H9 (cell line): ENCODE results near the gene PTTG1IP. TPM values are rescaled to one million over a fixed set of nuclear protein-coding genes. Genes with fewer than 3 reads are reported as not detected.

Source experiments
- DNase-seq: peaks from one replicate; pipeline ENCODE4 v3.0.0-alpha.2; 2017
- H2AFZ ChIP-seq: one replicate; pipeline ENCODE4 v1.6.1; 2013; ENCODE audit warnings: mild to moderate bottlenecking, low read length, control low read depth, moderate library complexity
- H2AK5ac ChIP-seq: 2 replicates; pipeline ENCODE4 v1.6.1; 2013; ENCODE audit warnings: low read length, control low read depth, mixed read lengths; ENCODE audit not compliant: insufficient read length
- H2BK120ac ChIP-seq: one replicate; pipeline ENCODE4 v1.6.1; 2013; ENCODE audit warnings: low read depth, mild to moderate bottlenecking, low read length, control low read depth, inconsistent platforms; ENCODE audit not compliant: poor library complexity, severe bottlenecking
- H2BK12ac ChIP-seq: 2 replicates; pipeline ENCODE4 v1.6.1; 2013; ENCODE audit warnings: low read length, control low read depth, mixed read lengths, low read depth; ENCODE audit not compliant: insufficient read length
- H2BK15ac ChIP-seq: 2 replicates; pipeline ENCODE4 v1.6.1; 2013; ENCODE audit warnings: low read depth, low read length, control low read depth
- H2BK20ac ChIP-seq: one replicate; pipeline ENCODE4 v1.6.1; 2013; ENCODE audit warnings: low read depth, mild to moderate bottlenecking, low read length, control low read depth, inconsistent platforms; ENCODE audit not compliant: poor library complexity, severe bottlenecking
- H2BK5ac ChIP-seq: 2 replicates; pipeline ENCODE4 v1.6.1; 2013; ENCODE audit warnings: low read length, control low read depth, mixed read lengths; ENCODE audit not compliant: insufficient read length
- H3K14ac ChIP-seq: 2 replicates; pipeline ENCODE4 v1.6.1; 2013; ENCODE audit warnings: low read length, control low read depth; ENCODE audit not compliant: insufficient read depth
- H3K18ac ChIP-seq: 2 replicates; pipeline ENCODE4 v1.6.1; 2013; ENCODE audit warnings: low read depth, mild to moderate bottlenecking, mixed read lengths, low read length, control low read depth; ENCODE audit not compliant: insufficient read length
- H3K23ac ChIP-seq: 2 replicates; pipeline ENCODE4 v1.6.1; 2013; ENCODE audit warnings: low read length, control low read depth, mixed read lengths, low read depth; ENCODE audit not compliant: insufficient read length
- H3K23me2 ChIP-seq: 2 replicates; pipeline ENCODE4 v1.6.1; 2013; ENCODE audit warnings: low read depth, mild to moderate bottlenecking, mixed read lengths, low read length, control low read depth; ENCODE audit not compliant: insufficient read length, poor library complexity, severe bottlenecking
- H3K27ac ChIP-seq: 2 replicates; pipeline ENCODE4 v1.5.1; 2013; ENCODE audit warnings: low read length, control low read depth, mixed read lengths, low read depth; ENCODE audit not compliant: insufficient read length
- H3K27me3 ChIP-seq: 2 replicates; pipeline ENCODE4 v1.6.1; 2013; ENCODE audit warnings: low read length, control low read depth, inconsistent platforms; ENCODE audit not compliant: insufficient read depth
- H3K4ac ChIP-seq: 2 replicates; pipeline ENCODE4 v1.6.1; 2013; ENCODE audit warnings: low read depth, mild to moderate bottlenecking, control low read depth, inconsistent platforms, low read length, moderate library complexity
- H3K4me1 ChIP-seq: 2 replicates; pipeline ENCODE4 v1.6.1; 2013; ENCODE audit warnings: low read length, control low read depth, inconsistent platforms; ENCODE audit not compliant: insufficient read depth
- H3K4me2 ChIP-seq: 2 replicates; pipeline ENCODE4 v1.6.1; 2013; ENCODE audit warnings: low read length, control low read depth, mixed read lengths; ENCODE audit not compliant: insufficient read length, insufficient read depth
- H3K56ac ChIP-seq: 2 replicates; pipeline ENCODE4 v1.6.1; 2013; ENCODE audit warnings: low read depth, mild to moderate bottlenecking, mixed read lengths, low read length, control low read depth; ENCODE audit not compliant: insufficient read length
- H3K79me1 ChIP-seq: 2 replicates; pipeline ENCODE4 v1.6.1; 2013; ENCODE audit warnings: low read depth, mild to moderate bottlenecking, moderate library complexity, low read length, control low read depth, inconsistent platforms; ENCODE audit not compliant: insufficient read depth, poor library complexity, severe bottlenecking
- H3K79me2 ChIP-seq: 2 replicates; pipeline ENCODE4 v1.6.1; 2013; ENCODE audit warnings: low read length, control low read depth, inconsistent platforms; ENCODE audit not compliant: insufficient read depth
- H3K9ac ChIP-seq: 2 replicates; pipeline ENCODE4 v1.6.1; 2013; ENCODE audit warnings: low read length, control low read depth, mixed read lengths; ENCODE audit not compliant: insufficient read length; ENCODE audit errors: extremely low read depth
- H3K9me3 ChIP-seq: one replicate; pipeline ENCODE4 v1.6.1; 2013; ENCODE audit warnings: low read depth, low read length, inconsistent platforms; ENCODE audit not compliant: control insufficient read depth
- H3T11ph ChIP-seq: one replicate; pipeline ENCODE4 v1.6.1; 2013; ENCODE audit warnings: mild to moderate bottlenecking, low read length, control low read depth, inconsistent platforms
- H4K20me1 ChIP-seq: one replicate; pipeline ENCODE4 v1.6.1; 2013; ENCODE audit not compliant: control insufficient read depth, insufficient read length, insufficient read depth
- H4K5ac ChIP-seq: 2 replicates; pipeline ENCODE4 v1.6.1; 2013; ENCODE audit warnings: low read depth, mild to moderate bottlenecking, mixed read lengths, low read length, control low read depth; ENCODE audit not compliant: insufficient read length
- H4K8ac ChIP-seq: replicated peaks from 2 replicates; pipeline ENCODE4 v1.6.1; 2013; ENCODE audit warnings: low read length, control low read depth, mixed read lengths, low read depth; ENCODE audit not compliant: insufficient read length
- H4K91ac ChIP-seq: 2 replicates; pipeline ENCODE4 v1.6.1; 2013; ENCODE audit warnings: low read depth, mild to moderate bottlenecking, moderate library complexity, mixed read lengths, low read length, control low read depth; ENCODE audit not compliant: insufficient read length
- H3K27ac Mint-ChIP-seq, 3 experiments: 2 replicates in 2 of 3; 3 replicates in 1 of 3; pipeline ENCODE4 v1.8.0; 2020 to 2021; ENCODE audit warnings: mixed read lengths in 3 of 3, mild to moderate bottlenecking in 1 of 3, moderate library complexity in 1 of 3
- H3K27me3 Mint-ChIP-seq: 2 replicates; pipeline ENCODE4 v1.8.0; 2021; ENCODE audit warnings: low read depth, mild to moderate bottlenecking, moderate library complexity, mixed read lengths
- H3K36me3 Mint-ChIP-seq, 3 experiments: 2 replicates in 2 of 3; 3 replicates in 1 of 3; pipeline ENCODE4 v1.8.0; 2020 to 2021; ENCODE audit warnings: low read depth in 3 of 3, mixed read lengths in 3 of 3; ENCODE audit not compliant: insufficient read depth in 1 of 3
- H3K4me1 Mint-ChIP-seq, 2 experiments: 2 replicates each; pipeline ENCODE4 v1.8.0; 2020; ENCODE audit warnings: mixed read lengths in 2 of 2
- H3K4me3 Mint-ChIP-seq, 2 experiments: 2 replicates in 1 of 2; 3 replicates in 1 of 2; pipeline ENCODE4 v1.8.0; 2020 to 2021; ENCODE audit warnings: mild to moderate bottlenecking in 2 of 2, mixed read lengths in 2 of 2, moderate library complexity in 1 of 2
- H3K9me3 Mint-ChIP-seq, 2 experiments: 2 replicates in 1 of 2; 3 replicates in 1 of 2; pipeline ENCODE4 v1.8.0; 2020; ENCODE audit warnings: mild to moderate bottlenecking in 2 of 2, mixed read lengths in 2 of 2, moderate library complexity in 1 of 2
- CTCF ChIP-seq: fragments of 200-600 bp; sonication (generic); conservative IDR thresholded peaks from 3 replicates; pipeline ENCODE4 v1.8.0; 2021; ENCODE audit warnings: antibody characterized with exemption, mild to moderate bottlenecking
- WGBS: extraction: QIAGEN DNeasy Blood & Tissue Kit; methylation state at CpG from one replicate; pipeline ENCODE4 v1.1.7; 2013; ENCODE audit warnings: missing lambda C conversion rate, low lambda C conversion rate, mixed read lengths; ENCODE audit not compliant: insufficient read length; ENCODE audit errors: extremely low coverage; 5-methylcytosine and 5-hydroxymethylcytosine counted together
- total RNA-seq: library from RNA; stranded (reverse); gene quantifications from 2 replicates; pipeline ENCODE4 v1.2.1, GENCODE V29; 2021

The PTTG1IP gene
- total RNA-seq, 1 experiment from 2014 or later = 107 TPM

- H3K14ac ChIP-seq = no peak overlapping the region
- no peak overlapping the region for H3T11ph ChIP-seq
- no peak for DNase-seq
- TF ChIP-seq CTCF = no peak
- no peak overlapping the region for H3K27ac ChIP-seq
- peak overlapping the region; percentile 89 to 91 for H3K4me3 Mint-ChIP-seq
- no peak overlapping the region for H3K18ac ChIP-seq
- H3K27ac Mint-ChIP-seq = no peak overlapping the region; a peak in 2 of 7 replicates
- peaks cover 0 to 7% (median 2%) of the 10 kb centered on the region in 3 experiments; a peak in 4 of 7 replicates for H3K36me3 Mint-ChIP-seq
- H4K5ac ChIP-seq = no peak overlapping the region
- no CpG with 5 or more reads among the region's 14 CpGs for WGBS
- no peak overlapping the region for H2BK12ac ChIP-seq
- no peak overlapping the region for H3K4ac ChIP-seq
- no peaks in the 10 kb centered on the region; the same call in 1 of the 2 replicates for H3K27me3 ChIP-seq
- peak overlapping the region; percentile 20 for H3K9ac ChIP-seq
- peak overlapping the region; percentile 80 for H3K4me2 ChIP-seq
- no peak overlapping the region for H2AFZ ChIP-seq
- no peak overlapping the region for H2AK5ac ChIP-seq
- no peak overlapping the region for H3K56ac ChIP-seq
- H3K4me1 Mint-ChIP-seq = peaks cover 46 to 47% of the 10 kb centered on the region in 2 experiments
- peaks cover 27% of the 10 kb centered on the region for H3K79me1 ChIP-seq
- peaks cover 12% of the 10 kb centered on the region for H3K4me1 ChIP-seq
- peak overlapping the region; percentile 28 for H3K23ac ChIP-seq
- H3K27me3 Mint-ChIP-seq = peaks cover 25% of the 10 kb centered on the region
- no peak overlapping the region for H2BK5ac ChIP-seq
- H4K91ac ChIP-seq = no peak overlapping the region
- H4K20me1 ChIP-seq = no peaks in the 10 kb centered on the region
- H2BK15ac ChIP-seq = no peak overlapping the region
- H4K8ac ChIP-seq = no peak overlapping the region
- peaks cover 24% of the 10 kb centered on the region for H3K23me2 ChIP-seq
- H2BK120ac ChIP-seq = no peak overlapping the region
- no peak overlapping the region for H2BK20ac ChIP-seq
- H3K79me2 ChIP-seq = peaks cover 49% of the 10 kb centered on the region
- H3K9me3 Mint-ChIP-seq = no peaks in the 10 kb centered on the region
- H3K9me3 ChIP-seq = no peaks in the 10 kb centered on the region
Measured at GRCh38 chr21:44871576-44872269, 1.8 kb downstream of the PTTG1IP start.
